Stimulated activated CD4-positive, alpha-beta T cell treated with anti-CD3 and anti-CD28 coated beads, Interleukin-1b, Interleukin-23, amount 100 ng/mL, for 1 hour (primary cell): ENCODE data around the gene TMEM11.
"Not testable (repeated sequence)": the region's sequence is repeated elsewhere in the genome, so short reads cannot be mapped to it uniquely, and the experiment has no call there.

Experiments used
- DNase-seq, 2 donors: peaks; one replicate each; pipeline ENCODE4 v3.0.0-alpha.2; 2020; ENCODE audit warnings: low read depth in 2 of 2

The TMEM11 gene

GRCh38 chr17:21242780-21243515 lies 29.0 kb upstream of the TMEM11 start:
- DNase-seq: no peak

- DNase-seq: no peak
These were observed 28.2 kb upstream of the TMEM11 start for GRCh38 chr17:21242026-21242697.

GRCh38 chr17:21241564-21241963 lies 27.6 kb upstream of the TMEM11 start:
- no peak for DNase-seq

- no peak for DNase-seq
These were observed 26.6 kb upstream of the TMEM11 start for GRCh38 chr17:21240369-21241055.

GRCh38 chr17:21239680-21240368 lies 25.9 kb upstream of the TMEM11 start:
- DNase-seq: no peak

- no peak for DNase-seq
These were observed 22.0 kb upstream of the TMEM11 start for GRCh38 chr17:21235921-21236320.

GRCh38 chr17:21233581-21234347 lies 19.8 kb upstream of the TMEM11 start:
- DNase-seq: no peak

- DNase-seq: no peak
These were observed 18.2 kb upstream of the TMEM11 start for GRCh38 chr17:21232033-21232749.

GRCh38 chr17:21231533-21231932 lies 17.6 kb upstream of the TMEM11 start:
- no peak for DNase-seq

- no peak for DNase-seq
These were observed 14.9 kb upstream of the TMEM11 start for GRCh38 chr17:21228845-21229244.

- no peak for DNase-seq
These were observed 14.2 kb upstream of the TMEM11 start for GRCh38 chr17:21228111-21228510.

- not testable (repeated sequence) for DNase-seq
These were observed 13.3 kb upstream of the TMEM11 start for GRCh38 chr17:21227277-21227676.

GRCh38 chr17:21223086-21223485 lies 9.1 kb upstream of the TMEM11 start:
- no peak for DNase-seq

GRCh38 chr17:21218831-21219380 lies 4.9 kb upstream of the TMEM11 start:
- no peak for DNase-seq

GRCh38 chr17:21218101-21218500 lies 4.1 kb upstream of the TMEM11 start:
- no peak for DNase-seq

GRCh38 chr17:21217346-21217745 lies 3.4 kb upstream of the TMEM11 start:
- no peak for DNase-seq

- DNase-seq: no peak
These were observed 2.0 kb upstream of the TMEM11 start for GRCh38 chr17:21215935-21216334.

GRCh38 chr17:21214777-21215541 lies 998 bp upstream of the TMEM11 start:
- no peak for DNase-seq

GRCh38 chr17:21213638-21214014 lies 335 bp downstream of the TMEM11 start:
- DNase-seq: no peak
